Measurements from ENCODE around the gene ARHGAP18. TPM values are rescaled to one million over a fixed set of nuclear protein-coding genes. Genes with fewer than 3 reads are reported as not detected.

ARHGAP18 gene
- total RNA-seq, 3 donors from 2014 or later (not counting 1 experiment from before 2014, with no cell fraction given): 11.5 to 12.5 (median 11.8) TPM

DNA sequence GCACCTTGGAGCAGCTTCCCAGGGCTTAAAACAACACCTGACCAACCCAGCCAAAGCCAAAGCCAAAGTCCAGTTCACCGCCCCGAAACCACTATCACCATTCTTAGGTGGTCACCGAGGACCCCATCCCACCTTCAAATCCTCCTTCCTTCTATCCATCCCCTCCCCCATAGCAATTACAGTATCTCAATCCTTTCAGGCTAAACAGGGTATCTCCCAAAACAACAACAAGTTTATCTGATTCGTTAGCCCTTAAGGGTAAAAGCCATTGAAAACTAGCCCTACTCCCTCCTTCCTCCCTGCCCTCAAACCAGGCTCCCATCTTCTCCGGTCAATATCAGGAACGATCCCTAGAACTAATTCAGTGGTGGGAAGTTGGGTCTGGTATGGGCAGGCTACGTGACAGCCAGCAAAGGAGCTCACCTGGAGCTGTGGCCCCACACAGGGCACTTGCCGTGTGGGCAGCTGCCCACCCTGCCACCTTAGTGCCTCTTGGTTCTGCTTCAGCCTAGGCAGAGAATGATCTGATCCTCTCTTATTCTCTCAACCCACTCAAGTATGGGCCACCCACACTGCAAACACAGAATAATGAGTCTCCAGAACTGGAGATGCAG, 2.0 kb downstream of the ARHGAP18 start:
- H3K4me1 ChIP-seq (ENCODE audit: control insufficient read depth, insufficient read depth, low read length): peaks cover 17% of the 10 kb centered on the region
- H3K36me3 ChIP-seq (ENCODE audit: control insufficient read depth, insufficient read depth, low read length): no peaks in the 10 kb centered on the region
- H3K36me3 Mint-ChIP-seq: no peaks in the 10 kb centered on the region
- H3K27me3 ChIP-seq (ENCODE audit: control insufficient read depth, insufficient read depth, low read length): no peaks in the 10 kb centered on the region
- intact Hi-C loops (cut with micrococcal nuclease): no loop called here
- H3K4me3 ChIP-seq (ENCODE audit: low read length): no peak overlapping the region
- 97% methylated on average over 7 of the region's 8 CpGs for WGBS (ENCODE audit: insufficient coverage)
- H3K4me3 Mint-ChIP-seq: peak overlapping the region; percentile 99
- peak overlapping the region in 1 of 2 donors; percentile 46 for H3K27ac Mint-ChIP-seq
- ATAC-seq: no peak
- H3K9me3 ChIP-seq (ENCODE audit: control insufficient read depth, insufficient read depth, low read length): no peaks in the 10 kb centered on the region
- TF ChIP-seq, protein P1, sequence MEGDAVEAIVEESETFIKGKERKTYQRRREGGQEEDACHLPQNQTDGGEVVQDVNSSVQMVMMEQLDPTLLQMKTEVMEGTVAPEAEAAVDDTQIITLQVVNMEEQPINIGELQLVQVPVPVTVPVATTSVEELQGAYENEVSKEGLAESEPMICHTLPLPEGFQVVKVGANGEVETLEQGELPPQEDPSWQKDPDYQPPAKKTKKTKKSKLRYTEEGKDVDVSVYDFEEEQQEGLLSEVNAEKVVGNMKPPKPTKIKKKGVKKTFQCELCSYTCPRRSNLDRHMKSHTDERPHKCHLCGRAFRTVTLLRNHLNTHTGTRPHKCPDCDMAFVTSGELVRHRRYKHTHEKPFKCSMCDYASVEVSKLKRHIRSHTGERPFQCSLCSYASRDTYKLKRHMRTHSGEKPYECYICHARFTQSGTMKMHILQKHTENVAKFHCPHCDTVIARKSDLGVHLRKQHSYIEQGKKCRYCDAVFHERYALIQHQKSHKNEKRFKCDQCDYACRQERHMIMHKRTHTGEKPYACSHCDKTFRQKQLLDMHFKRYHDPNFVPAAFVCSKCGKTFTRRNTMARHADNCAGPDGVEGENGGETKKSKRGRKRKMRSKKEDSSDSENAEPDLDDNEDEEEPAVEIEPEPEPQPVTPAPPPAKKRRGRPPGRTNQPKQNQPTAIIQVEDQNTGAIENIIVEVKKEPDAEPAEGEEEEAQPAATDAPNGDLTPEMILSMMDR (IDR thresholded peaks at IDR 0.05): no peak
- H3K9me3 Mint-ChIP-seq: no peaks in the 10 kb centered on the region
- peaks cover 0 to 3% of the 10 kb centered on the region in 2 donors for H3K27me3 Mint-ChIP-seq (ENCODE audit: low read depth in 2 of 2)
- peaks cover 44 to 49% of the 10 kb centered on the region in 2 donors for H3K4me1 Mint-ChIP-seq
- DNase-seq: no peak
- H3K27ac ChIP-seq (ENCODE audit: low read length): no peak overlapping the region

DNA sequence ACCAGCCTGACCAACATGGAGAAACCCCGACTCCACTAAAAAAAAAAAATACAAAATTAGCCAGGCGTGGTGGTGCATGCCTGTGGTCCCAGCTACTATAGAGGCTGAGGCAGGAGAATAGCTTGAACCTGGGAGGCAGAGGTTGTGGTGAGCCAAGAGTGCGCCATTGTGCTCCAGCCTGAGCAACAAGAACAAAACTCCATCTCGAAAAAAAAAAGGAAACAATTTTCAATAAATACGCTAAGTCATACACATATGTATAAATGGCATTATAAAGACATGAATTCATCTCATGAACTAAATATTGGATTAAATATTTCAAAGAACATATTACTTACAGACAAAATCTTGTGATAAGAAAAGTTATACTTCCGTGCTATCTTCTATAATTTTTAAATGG, 2.9 kb downstream of the ARHGAP18 start:
- H3K4me1 Mint-ChIP-seq: peaks cover 51 to 57% of the 10 kb centered on the region in 2 donors
- DNase-seq: no peak

DNA sequence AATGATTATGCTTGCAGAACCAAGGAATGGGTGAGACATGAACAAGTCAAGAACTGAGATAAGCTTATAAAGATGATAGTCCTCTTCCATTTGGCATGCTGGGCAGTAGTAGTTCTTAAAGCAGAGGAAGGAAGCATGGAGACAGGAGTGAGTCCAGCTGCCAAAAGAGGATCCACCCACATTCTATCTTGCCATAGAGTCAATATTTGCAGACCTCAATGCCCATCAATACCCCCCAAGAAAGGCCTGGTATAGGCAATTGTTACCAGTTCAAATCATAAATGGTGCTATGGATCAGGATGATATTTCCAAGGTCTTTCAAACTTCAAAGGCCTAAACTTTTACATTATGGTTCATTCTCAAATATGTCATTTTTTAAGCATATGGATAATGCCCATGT, 4.8 kb downstream of the ARHGAP18 start:
- no peak overlapping the region for H3K4me3 ChIP-seq (ENCODE audit: low read length)
- H3K27ac Mint-ChIP-seq: no peak overlapping the region
- H3K9me3 ChIP-seq (ENCODE audit: control insufficient read depth, insufficient read depth, low read length): no peaks in the 10 kb centered on the region
- peaks cover 57 to 60% of the 10 kb centered on the region in 2 donors for H3K4me1 Mint-ChIP-seq
- TF ChIP-seq, protein P1 (IDR thresholded peaks at IDR 0.05): no peak
- no peaks in the 10 kb centered on the region for H3K36me3 Mint-ChIP-seq
- no peak for DNase-seq
- no peaks in the 10 kb centered on the region for H3K9me3 Mint-ChIP-seq
- no peak overlapping the region for H3K27ac ChIP-seq (ENCODE audit: low read length)
- no peak overlapping the region for H3K4me3 Mint-ChIP-seq
- H3K4me1 ChIP-seq (ENCODE audit: control insufficient read depth, insufficient read depth, low read length): peaks cover 13% of the 10 kb centered on the region
- no peak for ATAC-seq
- no peaks in the 10 kb centered on the region for H3K27me3 ChIP-seq (ENCODE audit: control insufficient read depth, insufficient read depth, low read length)
- H3K27me3 Mint-ChIP-seq (ENCODE audit: low read depth in 2 of 2): no peaks in the 10 kb centered on the region
- intact Hi-C loops (cut with micrococcal nuclease): no loop called here
- H3K36me3 ChIP-seq (ENCODE audit: control insufficient read depth, insufficient read depth, low read length): no peaks in the 10 kb centered on the region

More for the DNA sequence above, 2.9 kb downstream of the ARHGAP18 start:
- no peak for ATAC-seq
- Histone ChIP-seq H3K9me3 (ENCODE audit: control insufficient read depth, insufficient read depth, low read length) (no peaks in the 10 kb centered on the region), H3K36me3 (ENCODE audit: control insufficient read depth, insufficient read depth, low read length) (no peaks in the 10 kb centered on the region), H3K27me3 (ENCODE audit: control insufficient read depth, insufficient read depth, low read length) (no peaks in the 10 kb centered on the region), H3K4me1 (ENCODE audit: control insufficient read depth, insufficient read depth, low read length) (peaks cover 17% of the 10 kb centered on the region), H3K27ac (ENCODE audit: low read length) (no peak overlapping the region), H3K4me3 (ENCODE audit: low read length) (no peak overlapping the region)
- Mint-ChIP-seq H3K9me3 (no peaks in the 10 kb centered on the region), H3K27me3 (ENCODE audit: low read depth in 2 of 2) (peaks cover 0 to 3% of the 10 kb centered on the region in 2 donors), H3K36me3 (no peaks in the 10 kb centered on the region), H3K4me3 (no peak overlapping the region), H3K27ac (no peak overlapping the region)
- WGBS (ENCODE audit: insufficient coverage): 92% methylated on average over 1 of the region's 6 CpGs
- TF ChIP-seq, protein P1 (IDR thresholded peaks at IDR 0.05): no peak
- intact Hi-C loops (cut with micrococcal nuclease): no loop called here

DNA sequence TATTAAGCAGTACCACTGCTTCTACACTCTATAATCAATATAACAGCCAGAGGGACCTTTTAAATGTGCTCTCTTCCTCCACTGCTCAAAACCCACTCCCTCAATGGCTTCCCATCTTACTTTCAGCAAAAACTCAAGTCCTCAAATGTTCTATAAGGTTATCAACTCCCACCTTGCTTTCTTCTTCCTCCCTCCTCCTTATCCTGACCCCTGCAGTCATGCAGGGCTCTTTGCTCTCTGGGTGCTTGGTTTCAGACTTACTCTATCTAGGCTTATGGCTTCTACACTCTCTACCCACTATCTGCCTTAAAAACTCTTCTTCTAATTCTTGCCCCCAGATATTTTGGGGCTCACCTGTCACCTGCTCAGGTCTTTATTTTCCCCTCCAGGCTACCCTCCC, 5.3 kb downstream of the ARHGAP18 start:
- intact Hi-C loops (cut with micrococcal nuclease): no loop called here
- Mint-ChIP-seq H3K27me3 (ENCODE audit: low read depth in 2 of 2) (no peaks in the 10 kb centered on the region), H3K4me1 (peaks cover 54 to 58% of the 10 kb centered on the region in 2 donors), H3K4me3 (no peak overlapping the region), H3K27ac (no peak overlapping the region), H3K36me3 (no peaks in the 10 kb centered on the region), H3K9me3 (no peaks in the 10 kb centered on the region)
- no peaks in the 10 kb centered on the region for H3K27me3 ChIP-seq (ENCODE audit: control insufficient read depth, insufficient read depth, low read length)
- ATAC-seq (no peak), DNase-seq (no peak)
- TF ChIP-seq, protein P1 (IDR thresholded peaks at IDR 0.05): no peak
- no peak overlapping the region for H3K4me3 ChIP-seq (ENCODE audit: low read length)
- no peak overlapping the region for H3K27ac ChIP-seq (ENCODE audit: low read length)
- no peaks in the 10 kb centered on the region for H3K36me3 ChIP-seq (ENCODE audit: control insufficient read depth, insufficient read depth, low read length)
- H3K9me3 ChIP-seq (ENCODE audit: control insufficient read depth, insufficient read depth, low read length): no peaks in the 10 kb centered on the region
- peaks cover 11% of the 10 kb centered on the region for H3K4me1 ChIP-seq (ENCODE audit: control insufficient read depth, insufficient read depth, low read length)
